ENCODE data around the gene NCMAP.

The NCMAP gene

DNA sequence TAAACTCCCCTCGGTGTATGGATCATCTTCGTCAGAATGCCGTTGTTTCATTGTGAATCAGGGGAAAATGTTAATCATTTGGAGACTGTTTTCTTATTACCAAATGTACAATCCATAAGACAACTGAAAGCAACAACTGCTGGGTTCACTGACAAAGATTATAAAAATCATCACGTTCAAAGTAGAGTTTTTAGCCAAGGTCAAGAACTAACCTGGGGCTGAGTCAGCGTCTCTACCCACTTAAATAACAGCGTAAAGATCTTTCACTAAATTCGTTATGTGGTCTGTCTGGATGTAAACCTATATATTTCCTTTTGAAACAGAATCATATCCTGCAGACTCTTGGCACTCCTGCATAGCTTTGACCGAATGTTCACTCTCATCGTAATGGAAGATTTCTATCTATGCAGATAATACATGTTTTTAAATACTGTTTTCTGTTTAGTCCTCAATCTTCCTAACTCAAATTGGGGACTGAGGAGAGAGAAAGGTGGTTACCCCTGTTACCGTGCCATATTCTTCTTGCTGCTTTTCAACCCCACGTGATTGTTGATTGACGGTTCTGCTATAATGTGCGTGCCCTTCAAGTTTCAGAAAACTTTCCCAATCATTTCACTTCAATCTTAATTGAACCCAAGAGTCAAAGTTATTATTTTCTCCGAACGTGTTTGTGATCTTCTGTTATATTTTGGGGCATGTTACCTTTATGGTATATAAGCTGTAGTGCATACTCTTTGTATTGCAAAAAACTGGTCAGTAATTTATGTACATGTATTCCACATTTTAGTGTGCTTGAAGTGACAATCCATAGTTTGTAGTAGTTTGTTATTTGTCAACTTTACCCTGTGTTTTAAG lies 15.6 kb upstream of the NCMAP start:
- DNase-seq (ENCODE audit: low read depth): no peak
- no peak overlapping the region for H3K4me3 ChIP-seq (ENCODE audit: low read depth, low read length)
- TF ChIP-seq CTCF (IDR thresholded peaks at IDR 0.05; ENCODE audit: low read depth, low read length): no peak
- TF ChIP-seq, protein P1, sequence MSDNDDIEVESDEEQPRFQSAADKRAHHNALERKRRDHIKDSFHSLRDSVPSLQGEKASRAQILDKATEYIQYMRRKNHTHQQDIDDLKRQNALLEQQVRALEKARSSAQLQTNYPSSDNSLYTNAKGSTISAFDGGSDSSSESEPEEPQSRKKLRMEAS (IDR thresholded peaks at IDR 0.05; ENCODE audit: low read depth, low read length): no peak
- TF ChIP-seq MYC (IDR thresholded peaks at IDR 0.05; ENCODE audit: low read depth, low read length): no peak
- TF ChIP-seq POLR2A (IDR thresholded peaks at IDR 0.05; ENCODE audit: extremely low read depth, insufficient read length): no peak

DNA sequence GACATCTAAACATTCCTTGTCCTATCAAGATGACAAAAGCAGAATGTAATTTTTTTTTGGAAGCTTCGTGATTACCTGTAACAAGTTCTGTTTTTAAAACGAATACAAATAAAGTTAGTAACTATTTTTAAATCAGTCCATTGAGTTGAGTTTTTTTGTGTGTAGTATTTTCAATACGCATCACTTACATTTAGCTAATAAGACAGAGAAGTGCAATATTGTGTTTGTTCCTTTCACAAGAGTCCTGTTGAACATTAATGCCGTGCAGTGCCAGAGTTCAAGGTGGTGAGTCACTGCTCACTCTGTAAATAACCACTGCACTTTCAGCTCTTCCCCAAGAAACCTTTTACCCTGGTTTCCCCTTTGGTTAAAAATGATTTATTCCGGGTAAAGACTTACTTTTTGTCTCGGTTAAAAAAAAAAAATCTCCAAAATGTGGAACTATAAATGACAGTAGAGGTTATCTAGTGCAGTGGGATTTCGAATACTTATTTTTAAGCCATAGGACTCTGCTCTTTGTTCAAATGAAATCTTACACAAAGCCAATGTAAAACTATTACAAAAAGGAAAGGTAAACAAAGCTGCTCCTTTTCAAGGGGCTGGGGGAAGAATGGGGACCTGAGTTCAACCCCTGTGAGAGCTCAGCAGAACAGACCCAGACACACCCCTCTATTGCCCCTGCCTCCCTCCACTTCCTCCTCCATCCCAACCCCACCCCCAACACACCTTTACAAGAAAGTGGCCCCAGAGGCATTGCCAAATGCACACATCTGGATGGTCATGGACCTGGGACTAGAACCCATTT lies 14.8 kb upstream of the NCMAP start:
- H3K4me3 ChIP-seq (ENCODE audit: low read depth, low read length): no peak overlapping the region
- DNase-seq (ENCODE audit: low read depth): peak; percentile 59
- TF ChIP-seq MYC (IDR thresholded peaks at IDR 0.05; ENCODE audit: low read depth, low read length): no peak
- TF ChIP-seq, protein P1 (IDR thresholded peaks at IDR 0.05; ENCODE audit: low read depth, low read length): no peak
- TF ChIP-seq CTCF (IDR thresholded peaks at IDR 0.05; ENCODE audit: low read depth, low read length): no peak
- TF ChIP-seq POLR2A (IDR thresholded peaks at IDR 0.05; ENCODE audit: extremely low read depth, insufficient read length): no peak

DNA sequence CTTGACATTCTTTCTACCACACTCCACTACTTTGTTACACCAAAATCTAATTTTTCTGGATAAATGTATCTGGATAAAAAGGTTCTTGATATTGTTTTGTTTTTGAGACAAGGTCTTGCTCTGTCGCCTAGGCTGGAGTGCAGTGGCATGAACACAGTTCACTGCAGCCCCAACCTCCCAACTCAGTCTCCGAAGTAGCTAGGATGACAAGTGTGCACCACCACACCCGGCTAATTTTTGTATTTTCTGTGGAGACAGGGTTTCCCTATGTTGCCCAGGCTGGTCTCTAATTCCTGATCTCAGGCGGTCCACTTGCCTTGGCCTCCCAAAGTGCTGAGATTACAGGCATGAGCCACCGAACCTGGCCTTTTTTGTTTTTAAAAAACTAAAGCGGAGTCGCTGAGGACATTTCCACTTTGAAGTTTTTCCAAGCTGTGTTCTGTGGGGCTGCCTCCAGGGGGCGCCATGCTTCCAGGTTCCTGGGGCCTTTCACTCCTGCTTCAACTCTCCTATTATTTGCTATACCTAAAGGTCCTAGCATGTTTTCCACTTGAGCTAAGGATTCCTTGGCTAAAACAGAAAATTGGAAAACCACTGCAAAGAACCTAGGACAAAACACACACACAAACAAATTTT lies 14.1 kb upstream of the NCMAP start:
- peak; percentile 51 for DNase-seq (ENCODE audit: low read depth)

DNA sequence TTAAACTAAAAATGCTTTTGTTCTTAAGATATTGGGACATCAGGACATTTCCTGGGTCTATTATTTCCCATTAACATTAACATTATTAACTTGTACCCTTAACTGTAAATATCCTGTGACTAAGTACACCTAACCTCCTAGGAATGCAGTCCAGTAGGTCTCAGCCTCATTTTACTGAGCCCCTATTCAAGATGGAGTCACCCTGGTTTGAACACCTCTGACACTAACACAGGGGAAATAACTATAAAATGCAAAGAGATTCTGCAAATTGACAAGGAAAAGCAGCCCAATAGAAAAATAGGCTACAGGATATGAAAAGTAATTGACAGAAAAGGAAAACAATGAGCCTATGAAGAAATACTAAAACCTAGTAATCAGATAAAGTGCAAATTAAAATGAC lies 11.6 kb upstream of the NCMAP start:
- TF ChIP-seq MYC (IDR thresholded peaks at IDR 0.05; ENCODE audit: low read depth, low read length) (no peak), CTCF (IDR thresholded peaks at IDR 0.05; ENCODE audit: low read depth, low read length) (no peak), POLR2A (IDR thresholded peaks at IDR 0.05; ENCODE audit: extremely low read depth, insufficient read length) (no peak)
- TF ChIP-seq, protein P1 (IDR thresholded peaks at IDR 0.05; ENCODE audit: low read depth, low read length): no peak
- DNase-seq (ENCODE audit: low read depth): no peak
- H3K4me3 ChIP-seq (ENCODE audit: low read depth, low read length): no peak overlapping the region

More for the DNA sequence above, 14.1 kb upstream of the NCMAP start:
- TF ChIP-seq, protein P1 (IDR thresholded peaks at IDR 0.05; ENCODE audit: low read depth, low read length): no peak
- TF ChIP-seq POLR2A (IDR thresholded peaks at IDR 0.05; ENCODE audit: extremely low read depth, insufficient read length): no peak
- peak; percentile 64 for TF ChIP-seq CTCF (IDR thresholded peaks at IDR 0.05; ENCODE audit: low read depth, low read length)
- no peak for TF ChIP-seq MYC (IDR thresholded peaks at IDR 0.05; ENCODE audit: low read depth, low read length)
- H3K4me3 ChIP-seq (ENCODE audit: low read depth, low read length): no peak overlapping the region

GRCh38 chr1:24545662-24546061 lies 10.2 kb upstream of the NCMAP start:
- no peak for TF ChIP-seq POLR2A (IDR thresholded peaks at IDR 0.05; ENCODE audit: extremely low read depth, insufficient read length)
- no peak for TF ChIP-seq CTCF (IDR thresholded peaks at IDR 0.05; ENCODE audit: low read depth, low read length)
- TF ChIP-seq MYC (IDR thresholded peaks at IDR 0.05; ENCODE audit: low read depth, low read length): no peak
- TF ChIP-seq, protein P1 (IDR thresholded peaks at IDR 0.05; ENCODE audit: low read depth, low read length): no peak
- DNase-seq (ENCODE audit: low read depth): no peak
- H3K4me3 ChIP-seq (ENCODE audit: low read depth, low read length): no peak overlapping the region

Measured in NB4 (cell line).